Thoracic aorta endothelial cell (primary cell): Measurements from ENCODE around the gene OR2M7. TPM values are rescaled to one million over a fixed set of nuclear protein-coding genes. Genes with fewer than 3 reads are reported as not detected.

Source experiments
- total RNA-seq: library from RNA; depleted of rRNA; stranded (reverse); fragments of >200 nt; gene quantifications from 2 replicates; pipeline ENCODE4 v1.2.3, GENCODE V29; 2012

The OR2M7 gene, protein sequence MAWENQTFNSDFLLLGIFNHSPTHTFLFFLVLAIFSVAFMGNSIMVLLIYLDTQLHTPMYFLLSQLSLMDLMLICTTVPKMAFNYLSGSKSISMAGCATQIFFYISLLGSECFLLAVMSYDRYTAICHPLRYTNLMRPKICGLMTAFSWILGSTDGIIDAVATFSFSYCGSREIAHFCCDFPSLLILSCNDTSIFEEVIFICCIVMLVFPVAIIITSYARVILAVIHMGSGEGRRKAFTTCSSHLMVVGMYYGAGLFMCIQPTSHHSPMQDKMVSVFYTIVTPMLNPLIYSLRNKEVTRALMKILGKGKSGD
- total RNA-seq, result not detected in 2 replicates

GRCh38 chr1:248324468-248324867 is at the start of gene OR2M7:
Gene OR2M7, minus strand, starts transcription at chr1:248324568. Its CDS starts 0 bp downstream, at chr1:248324568.

GRCh38 chr1:248361121-248361715 is 36.9 kb upstream of the OR2M7 start, which contains the start of gene OR2T4:
Gene OR2T4, plus strand, starts transcription at chr1:248361665. Its CDS starts 0 bp downstream, at chr1:248361665.

GRCh38 chr1:248348475-248348874 is 24.1 kb upstream of the OR2M7 start, which contains the start of gene OR14C36:
Gene OR14C36, plus strand, starts transcription at chr1:248348775. Its CDS starts 0 bp downstream, at chr1:248348775.

DNA sequence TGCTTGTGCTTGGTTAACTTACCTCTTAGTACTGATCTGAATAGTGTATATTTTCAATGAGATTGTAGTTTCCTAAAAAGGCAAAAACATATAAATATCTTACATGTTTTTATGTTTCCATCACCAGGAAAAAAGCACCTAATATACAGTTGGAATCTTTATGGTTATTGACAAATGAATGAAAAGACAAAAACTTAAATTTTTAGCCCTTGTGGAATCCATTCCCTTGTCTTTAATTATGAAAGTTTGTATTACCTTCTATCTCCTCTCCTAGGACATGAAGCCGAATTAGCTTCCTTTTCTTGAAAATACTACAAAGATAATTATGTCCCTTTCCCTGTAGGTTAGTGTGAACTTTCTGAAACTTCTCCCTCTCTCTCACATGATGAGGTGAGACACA is 21.0 kb downstream of the OR2M7 start, which contains the start of gene OR2T12:
TSS of gene OR2T12 (minus strand) at position 101 of the 400 bp plus-strand sequence. CDS start 7,846 bp downstream, outside the sequence.

GRCh38 chr1:248277876-248278275 is 46.5 kb downstream of the OR2M7 start, which contains the start of gene OR2T33:
Gene OR2T33, minus strand, starts transcription at chr1:248277976. Its CDS starts 4,162 bp downstream, at chr1:248273814.

Other genes starting within 250 kb of the OR2M7 start
- not detected in 2 replicates for gene OR2L13, start 229.4 kb downstream of the OR2M7 start, total RNA-seq
- not detected in 2 replicates for gene OR2M5, start 179.4 kb downstream of the OR2M7 start, total RNA-seq
- not detected in 2 replicates for gene OR2M2, start 149.7 kb downstream of the OR2M7 start, total RNA-seq
- not detected in 2 replicates for gene OR2M3, start 127.3 kb downstream of the OR2M7 start, total RNA-seq
- not detected in 2 replicates for gene OR2M4, start 93.2 kb downstream of the OR2M7 start, total RNA-seq
- 0.13 TPM in 1 of 2 replicates, not detected in the other for gene OR2T33, start 46.6 kb downstream of the OR2M7 start, total RNA-seq
- gene OR2T12, start 21.1 kb downstream of the OR2M7 start, total RNA-seq, result not detected in 2 replicates
- gene OR14C36, start 24.2 kb upstream of the OR2M7 start, total RNA-seq, result not detected in 2 replicates
- gene OR2T4, start 37.1 kb upstream of the OR2M7 start, total RNA-seq, result not detected in 2 replicates
- not detected in 2 replicates for gene OR2T6, start 51.2 kb upstream of the OR2M7 start, total RNA-seq
- gene OR2T1, start 78.5 kb upstream of the OR2M7 start, total RNA-seq, result not detected in 2 replicates
- gene OR2T2, start 121.1 kb upstream of the OR2M7 start, total RNA-seq, result not detected in 2 replicates
- gene OR2T3, start 148.8 kb upstream of the OR2M7 start, total RNA-seq, result not detected in 2 replicates
- gene OR2T5, start 164.0 kb upstream of the OR2M7 start, total RNA-seq, result not detected in 2 replicates
- gene OR2G6, start 183.5 kb upstream of the OR2M7 start, total RNA-seq, result not detected in 2 replicates
- gene OR2T29, start 238.2 kb upstream of the OR2M7 start, total RNA-seq, result not detected in 2 replicates